ENCODE measurements around the gene CEP295NL.

DNA sequence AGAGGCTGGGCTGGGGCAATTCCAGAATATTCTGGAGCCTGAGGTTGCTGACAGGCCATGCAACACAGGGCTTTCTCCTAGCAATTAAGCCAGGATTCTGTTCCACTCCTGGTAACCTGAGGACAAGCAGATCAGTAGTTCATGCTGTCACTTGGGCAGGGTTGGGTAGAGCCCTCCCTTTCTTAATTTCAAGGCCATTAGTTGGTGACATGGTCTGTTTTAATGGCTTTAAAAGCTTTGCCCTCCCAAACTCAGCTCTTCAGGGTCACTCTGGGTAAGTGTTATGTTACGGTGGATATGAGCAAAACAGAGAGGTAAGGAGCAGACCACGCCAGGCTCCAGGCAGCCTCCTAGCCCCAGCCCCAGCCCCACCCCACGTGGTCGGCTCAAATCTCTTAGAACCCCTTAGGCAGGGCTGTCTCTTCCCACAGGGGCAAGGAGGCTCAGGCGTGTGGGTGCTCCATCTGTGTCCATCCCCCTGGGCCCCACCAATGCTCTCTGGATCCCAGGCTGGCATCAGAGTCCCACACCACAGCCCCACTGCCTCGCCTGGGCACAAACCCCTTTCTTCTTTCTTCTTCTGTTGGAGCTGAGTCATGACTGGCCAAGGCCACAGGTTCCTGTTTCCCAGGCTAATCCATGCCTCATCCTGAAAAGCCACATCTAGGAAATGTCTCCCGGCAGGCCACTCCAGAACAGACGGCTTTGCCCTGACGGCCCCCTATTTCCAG, 27.5 kb downstream of the CEP295NL start:
- TF ChIP-seq, protein P1, sequence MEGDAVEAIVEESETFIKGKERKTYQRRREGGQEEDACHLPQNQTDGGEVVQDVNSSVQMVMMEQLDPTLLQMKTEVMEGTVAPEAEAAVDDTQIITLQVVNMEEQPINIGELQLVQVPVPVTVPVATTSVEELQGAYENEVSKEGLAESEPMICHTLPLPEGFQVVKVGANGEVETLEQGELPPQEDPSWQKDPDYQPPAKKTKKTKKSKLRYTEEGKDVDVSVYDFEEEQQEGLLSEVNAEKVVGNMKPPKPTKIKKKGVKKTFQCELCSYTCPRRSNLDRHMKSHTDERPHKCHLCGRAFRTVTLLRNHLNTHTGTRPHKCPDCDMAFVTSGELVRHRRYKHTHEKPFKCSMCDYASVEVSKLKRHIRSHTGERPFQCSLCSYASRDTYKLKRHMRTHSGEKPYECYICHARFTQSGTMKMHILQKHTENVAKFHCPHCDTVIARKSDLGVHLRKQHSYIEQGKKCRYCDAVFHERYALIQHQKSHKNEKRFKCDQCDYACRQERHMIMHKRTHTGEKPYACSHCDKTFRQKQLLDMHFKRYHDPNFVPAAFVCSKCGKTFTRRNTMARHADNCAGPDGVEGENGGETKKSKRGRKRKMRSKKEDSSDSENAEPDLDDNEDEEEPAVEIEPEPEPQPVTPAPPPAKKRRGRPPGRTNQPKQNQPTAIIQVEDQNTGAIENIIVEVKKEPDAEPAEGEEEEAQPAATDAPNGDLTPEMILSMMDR (IDR thresholded peaks at IDR 0.05; ENCODE audit: low read length) = no peak
- no peak for TF ChIP-seq EZH2 (IDR thresholded peaks at IDR 0.05; ENCODE audit: borderline replicate concordance, low read length)
